ENCODE results near the gene ARL3.
A peak's percentile ranks its signal among the peaks of the same experiment; 100 is the strongest.
"Not testable (repeated sequence)": the region's sequence is repeated elsewhere in the genome, so short reads cannot be mapped to it uniquely, and the experiment has no call there.

The ARL3 gene

GRCh38 chr10:102713814-102714620 is at the start of gene ARL3:
TSS of gene ARL3 (minus strand) at chr10:102714397. CDS start at chr10:102714275, 122 bp downstream.
- DNase-seq = peak; percentile 86

- no peak for DNase-seq
Measured at GRCh38 chr10:102763037-102763607, 48.9 kb upstream of the ARL3 start.

- DNase-seq = no peak
Measured at GRCh38 chr10:102762401-102763015, 48.3 kb upstream of the ARL3 start.

GRCh38 chr10:102761981-102762380 is 47.8 kb upstream of the ARL3 start:
- DNase-seq = no peak

- no peak for DNase-seq
Measured at GRCh38 chr10:102759497-102760210, 45.5 kb upstream of the ARL3 start.

GRCh38 chr10:102758933-102759262 is 44.7 kb upstream of the ARL3 start:
- DNase-seq = not testable (repeated sequence)

GRCh38 chr10:102758240-102758932 is 44.2 kb upstream of the ARL3 start:
- DNase-seq = no peak

- no peak for DNase-seq
Measured at GRCh38 chr10:102757323-102757722, 43.1 kb upstream of the ARL3 start.

GRCh38 chr10:102753718-102754117 is 39.5 kb upstream of the ARL3 start:
- no peak for DNase-seq

GRCh38 chr10:102752934-102753664 is 38.9 kb upstream of the ARL3 start:
- DNase-seq = no peak

- DNase-seq = no peak
Measured at GRCh38 chr10:102752266-102752930, 38.2 kb upstream of the ARL3 start.

- DNase-seq = no peak
Measured at GRCh38 chr10:102745157-102745556, 31.0 kb upstream of the ARL3 start.

- no peak for DNase-seq
Measured at GRCh38 chr10:102744374-102745051, 30.3 kb upstream of the ARL3 start.

GRCh38 chr10:102743588-102744373 is 29.6 kb upstream of the ARL3 start, which contains the start of gene WBP1L:
TSS of gene WBP1L (plus strand) at chr10:102743948. CDS start at chr10:102744054, 106 bp downstream.
- DNase-seq = peak; percentile 97

- DNase-seq = peak; percentile 34
Measured at GRCh38 chr10:102743078-102743587, 28.9 kb upstream of the ARL3 start.

GRCh38 chr10:102742313-102742712 is 28.1 kb upstream of the ARL3 start:
- DNase-seq = not testable (repeated sequence)

GRCh38 chr10:102741726-102742237 is 27.6 kb upstream of the ARL3 start:
- no peak for DNase-seq

GRCh38 chr10:102740229-102740628 is 26.0 kb upstream of the ARL3 start:
- DNase-seq = no peak

GRCh38 chr10:102738692-102739121 is 24.5 kb upstream of the ARL3 start:
- DNase-seq = no peak
